Mesenchymal stem cell (in vitro differentiated cells and primary cell): ENCODE measurements around the gene SMIM44. TPM values are rescaled to one million over a fixed set of nuclear protein-coding genes. Genes with fewer than 3 reads are reported as not detected.

Experiments used
- DNase-seq: peaks from one replicate; pipeline ENCODE4 v3.0.0-alpha.2; 2013
- H2AFZ ChIP-seq: one replicate; pipeline ENCODE4 v1.6.1; 2013; ENCODE audit warnings: low read depth, mild to moderate bottlenecking, control low read depth, inconsistent platforms, low read length, moderate library complexity
- H2AK5ac ChIP-seq: 2 replicates; pipeline ENCODE4 v1.6.1; 2013; ENCODE audit warnings: low read length, moderate library complexity, mild to moderate bottlenecking, inconsistent platforms; ENCODE audit not compliant: severe bottlenecking
- H2BK120ac ChIP-seq: one replicate; pipeline ENCODE4 v1.6.1; 2013; ENCODE audit warnings: low read depth, mild to moderate bottlenecking, inconsistent platforms, low read length, moderate library complexity
- H2BK12ac ChIP-seq, 2 experiments: one replicate each; pipeline ENCODE4 v1.6.1; 2013; ENCODE audit warnings: inconsistent platforms in 2 of 2, low read length in 2 of 2, mild to moderate bottlenecking in 2 of 2, moderate library complexity in 2 of 2, control low read depth in 1 of 2
- H2BK15ac ChIP-seq: one replicate; pipeline ENCODE4 v1.6.1; 2013; ENCODE audit warnings: mild to moderate bottlenecking, low read depth, inconsistent platforms; ENCODE audit not compliant: poor library complexity, severe bottlenecking
- H2BK5ac ChIP-seq: 2 replicates; pipeline ENCODE4 v1.6.1; 2013; ENCODE audit warnings: low read depth, mild to moderate bottlenecking, low read length, control low read depth, inconsistent platforms; ENCODE audit not compliant: poor library complexity, severe bottlenecking
- H3K14ac ChIP-seq, 2 experiments: one replicate each; pipeline ENCODE4 v1.6.1; 2013; ENCODE audit warnings: inconsistent platforms in 2 of 2, low read length in 2 of 2, control low read depth in 1 of 2, mild to moderate bottlenecking in 1 of 2, moderate library complexity in 1 of 2
- H3K18ac ChIP-seq, 2 experiments: one replicate each; pipeline ENCODE4 v1.6.1; 2013; ENCODE audit warnings: inconsistent platforms in 2 of 2, low read length in 2 of 2, control low read depth in 1 of 2, low read depth in 1 of 2, mild to moderate bottlenecking in 1 of 2
- H3K23ac ChIP-seq, 2 experiments: one replicate each; pipeline ENCODE4 v1.6.1; 2013; ENCODE audit warnings: inconsistent platforms in 2 of 2, low read length in 2 of 2, mild to moderate bottlenecking in 2 of 2, moderate library complexity in 2 of 2, control low read depth in 1 of 2
- H3K27ac ChIP-seq: 2 replicates; pipeline ENCODE4 v1.5.1; 2013; ENCODE audit warnings: mild to moderate bottlenecking, moderate library complexity, low read length, control low read depth, inconsistent platforms; ENCODE audit not compliant: poor library complexity, severe bottlenecking
- H3K27me3 ChIP-seq, 2 experiments: 2 replicates each; pipeline versions ENCODE4 v1.6.1 to v1.7.0; 2013; ENCODE audit warnings: low read length in 2 of 2, mild to moderate bottlenecking in 2 of 2, moderate library complexity in 2 of 2, control low read depth in 1 of 2, inconsistent platforms in 1 of 2; ENCODE audit not compliant: control insufficient read depth in 1 of 2, insufficient read depth in 1 of 2
- H3K36me3 ChIP-seq, 2 experiments: 2 replicates each; pipeline versions ENCODE4 v1.6.1 to v1.7.0; 2013; ENCODE audit warnings: low read length in 2 of 2, control low read depth in 1 of 2, inconsistent platforms in 1 of 2, low read depth in 1 of 2, mild to moderate bottlenecking in 1 of 2; ENCODE audit not compliant: insufficient read depth in 2 of 2, control insufficient read depth in 1 of 2
- H3K4ac ChIP-seq, 2 experiments: one replicate each; pipeline ENCODE4 v1.6.1; 2013; ENCODE audit warnings: inconsistent platforms in 2 of 2, low read length in 2 of 2, mild to moderate bottlenecking in 2 of 2, moderate library complexity in 2 of 2, control low read depth in 1 of 2, low read depth in 1 of 2
- H3K4me1 ChIP-seq: 2 replicates; pipeline ENCODE4 v1.6.1; 2013; ENCODE audit warnings: low read depth, low read length, control low read depth; ENCODE audit not compliant: control insufficient read depth, insufficient read depth
- H3K4me2 ChIP-seq: 2 replicates; pipeline ENCODE4 v1.6.1; 2013; ENCODE audit warnings: low read length, mild to moderate bottlenecking, inconsistent platforms; ENCODE audit not compliant: poor library complexity, severe bottlenecking
- H3K4me3 ChIP-seq, 2 experiments: 2 replicates each; pipeline versions ENCODE4 v1.5.1 to v1.7.0; 2013; ENCODE audit warnings: low read length in 2 of 2, mild to moderate bottlenecking in 2 of 2, control low read depth in 1 of 2, low read depth in 1 of 2; ENCODE audit not compliant: insufficient read depth in 1 of 2
- H3K79me1 ChIP-seq: replicated peaks from 2 replicates; pipeline ENCODE4 v1.6.1; 2013; ENCODE audit warnings: mild to moderate bottlenecking, control low read depth, low read length, inconsistent platforms; ENCODE audit not compliant: poor library complexity, severe bottlenecking
- H3K9ac ChIP-seq: 2 replicates; pipeline ENCODE4 v1.7.0; 2013; ENCODE audit warnings: mild to moderate bottlenecking, low read length, moderate library complexity
- H3K9me3 ChIP-seq: 2 replicates; pipeline ENCODE4 v1.7.0; 2013; ENCODE audit warnings: mild to moderate bottlenecking, low read length; ENCODE audit not compliant: control insufficient read depth
- H4K8ac ChIP-seq: one replicate; pipeline ENCODE4 v1.6.1; 2013; ENCODE audit warnings: inconsistent platforms, mild to moderate bottlenecking, low read length, moderate library complexity
- H4K91ac ChIP-seq: one replicate; pipeline ENCODE4 v1.6.1; 2013; ENCODE audit warnings: mild to moderate bottlenecking, low read length, inconsistent platforms
- WGBS: methylation state at CpG from one replicate; pipeline ENCODE4 v1.1.7; 2013; ENCODE audit warnings: mixed read lengths; 5-methylcytosine and 5-hydroxymethylcytosine counted together
- polyA plus RNA-seq, 2 experiments: library from polyadenylated mRNA; stranded (reverse); fragments of 200-250 nt; gene quantifications; one replicate each; pipeline ENCODE4 v1.2.3, GENCODE V29; 2013

Gene SMIM44
- not detected for polyA plus RNA-seq (2013, experiment 1 of 2)
- polyA plus RNA-seq (2013, experiment 2 of 2) = not detected

DNA sequence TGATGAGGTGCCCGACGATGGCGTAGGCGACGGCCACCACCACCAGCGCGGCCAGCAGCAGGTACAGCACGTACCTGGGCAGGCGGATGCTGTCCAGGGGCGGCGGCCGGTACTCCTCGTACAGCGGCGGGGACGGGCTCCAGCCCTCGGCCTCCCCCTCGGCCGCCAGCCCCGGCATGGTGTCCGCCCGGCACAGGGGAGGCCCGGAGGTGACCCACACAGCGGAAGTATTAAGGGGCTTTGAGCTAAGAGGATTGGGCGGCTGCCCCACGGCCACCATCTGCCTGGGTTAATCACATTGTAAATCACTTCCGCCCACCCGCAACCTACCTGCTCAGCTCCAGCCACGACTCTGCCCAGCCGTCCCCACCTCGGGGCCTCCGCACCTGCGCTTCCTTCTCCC lies at the start of gene SMIM44:
TSS of gene SMIM44 (minus strand) at position 216 of the 403 bp plus-strand sequence. CDS start at position 178, 38 bp downstream.
- no peak within 1 kb of the TSS for H3K4ac ChIP-seq

GRCh38 chr19:3533033-3533432 lies 49.8 kb upstream of the SMIM44 start:
- Histone ChIP-seq H2BK15ac (no peak overlapping the region), H3K27ac (no peak overlapping the region), H2BK120ac (no peak overlapping the region), H2AFZ (no peak overlapping the region), H3K23ac (no peak overlapping the region), H4K8ac (no peak overlapping the region), H3K18ac (no peak overlapping the region), H3K79me1 (peaks cover 11% of the 10 kb centered on the region), H2BK12ac (no peak overlapping the region), H3K4me1 (peaks cover 12% of the 10 kb centered on the region), H3K9ac (no peak overlapping the region), H3K4me3 (no peak overlapping the region), H3K4me2 (no peak overlapping the region), H3K9me3 (no peaks in the 10 kb centered on the region), H3K4ac (no peak overlapping the region), H4K91ac (no peak overlapping the region), H2BK5ac (no peak overlapping the region), H2AK5ac (no peak overlapping the region), H3K27me3 (no peaks in the 10 kb centered on the region), H3K14ac (no peak overlapping the region), H3K36me3 (peaks cover 61 to 90% of the 10 kb centered on the region in 2 experiments)
- no peak for DNase-seq
- 93% methylated on average over 16 of the region's 17 CpGs for WGBS

More for the DNA sequence above, at the start of gene SMIM44:
- H3K79me1 ChIP-seq = no peaks in the 10 kb centered on the region
- H3K27ac ChIP-seq = no peak within 1 kb of the TSS
- no peak within 1 kb of the TSS for H2AFZ ChIP-seq
- H3K9me3 ChIP-seq = no peaks in the 10 kb centered on the region
- H2AK5ac ChIP-seq = no peak within 1 kb of the TSS
- H3K4me3 ChIP-seq = no peak within 1 kb of the TSS
- peaks cover 8% of the 10 kb centered on the region for H3K4me1 ChIP-seq
- no peak within 1 kb of the TSS for H3K14ac ChIP-seq
- H4K91ac ChIP-seq = peak within 1 kb of the TSS; percentile 28
- H3K36me3 ChIP-seq = peaks cover 3 to 5% of the 10 kb centered on the region in 2 experiments
- peak within 1 kb of the TSS; percentile 38 for H2BK15ac ChIP-seq
- H3K27me3 ChIP-seq = peaks cover 19 to 54% of the 10 kb centered on the region in 2 experiments
- no peak within 1 kb of the TSS for H2BK12ac ChIP-seq
- H3K9ac ChIP-seq = no peak within 1 kb of the TSS
- no peak within 1 kb of the TSS for H4K8ac ChIP-seq
- peak within 1 kb of the TSS in 1 of 2 experiments; percentile 44 for H3K18ac ChIP-seq
- DNase-seq = no peak
- H2BK5ac ChIP-seq = no peak within 1 kb of the TSS
- 93% methylated on average over 24 of the region's 33 CpGs for WGBS
- H2BK120ac ChIP-seq = no peak within 1 kb of the TSS
- H3K4me2 ChIP-seq = no peak within 1 kb of the TSS
- H3K23ac ChIP-seq = no peak within 1 kb of the TSS

GRCh38 chr19:3532154-3532786 lies 49.0 kb upstream of the SMIM44 start:
- Histone ChIP-seq H3K9me3 (no peaks in the 10 kb centered on the region), H3K14ac (no peak overlapping the region), H3K23ac (no peak overlapping the region), H3K18ac (no peak overlapping the region), H3K4me2 (no peak overlapping the region), H2AK5ac (no peak overlapping the region), H4K91ac (no peak overlapping the region), H3K27ac (no peak overlapping the region), H3K4me1 (peaks cover 6% of the 10 kb centered on the region), H3K79me1 (peaks cover 18% of the 10 kb centered on the region), H2BK120ac (no peak overlapping the region), H3K4me3 (no peak overlapping the region), H4K8ac (no peak overlapping the region), H2BK12ac (no peak overlapping the region), H3K36me3 (peaks cover 68 to 91% of the 10 kb centered on the region in 2 experiments), H2BK15ac (no peak overlapping the region), H3K27me3 (no peaks in the 10 kb centered on the region), H2AFZ (no peak overlapping the region), H3K9ac (no peak overlapping the region), H3K4ac (no peak overlapping the region), H2BK5ac (no peak overlapping the region)
- WGBS = 98% methylated on average over 33 of the region's 33 CpGs
- DNase-seq = no peak

GRCh38 chr19:3531716-3532115 lies 48.5 kb upstream of the SMIM44 start:
- Histone ChIP-seq H3K79me1 (peaks cover 22% of the 10 kb centered on the region), H3K36me3 (peaks cover 73 to 91% of the 10 kb centered on the region in 2 experiments), H3K23ac (no peak overlapping the region), H3K27ac (no peak overlapping the region), H3K14ac (no peak overlapping the region), H2BK120ac (no peak overlapping the region), H2BK5ac (no peak overlapping the region), H3K4ac (no peak overlapping the region), H3K4me2 (no peak overlapping the region), H3K9ac (no peak overlapping the region), H2BK15ac (no peak overlapping the region), H2AK5ac (no peak overlapping the region), H3K9me3 (no peaks in the 10 kb centered on the region), H2AFZ (no peak overlapping the region), H3K4me3 (no peak overlapping the region), H2BK12ac (no peak overlapping the region), H3K4me1 (peaks cover 2% of the 10 kb centered on the region), H4K91ac (no peak overlapping the region), H3K18ac (no peak overlapping the region), H3K27me3 (no peaks in the 10 kb centered on the region), H4K8ac (no peak overlapping the region)
- DNase-seq = no peak
- WGBS = 96% methylated on average over 29 of the region's 29 CpGs
